Subcutaneous abdominal adipose tissue (tissue), 5 donors: ENCODE measurements around the gene ARID1A.

ENCODE experiments used
- H3K27ac ChIP-seq: one replicate; pipeline ENCODE4 v1.7.0; 2013; ENCODE audit warnings: low read depth, mild to moderate bottlenecking, inconsistent platforms, low read length, moderate library complexity
- H3K27me3 ChIP-seq, 5 donors: one replicate each; pipeline ENCODE4 v1.7.0; 2013; ENCODE audit warnings: low read length in 5 of 5, inconsistent platforms in 1 of 5; ENCODE audit not compliant: control insufficient read depth in 5 of 5, insufficient read depth in 4 of 5
- H3K36me3 ChIP-seq, 5 donors: one replicate each; pipeline ENCODE4 v1.7.0; 2013; ENCODE audit warnings: low read length in 5 of 5; ENCODE audit not compliant: control insufficient read depth in 5 of 5, insufficient read depth in 5 of 5
- H3K4me1 ChIP-seq, 5 donors: one replicate each; pipeline ENCODE4 v1.7.0; 2013; ENCODE audit warnings: low read length in 5 of 5, mild to moderate bottlenecking in 3 of 5, moderate library complexity in 1 of 5; ENCODE audit not compliant: control insufficient read depth in 5 of 5, insufficient read depth in 5 of 5
- H3K4me3 ChIP-seq, 5 donors: one replicate each; pipeline ENCODE4 v1.7.0; 2013; ENCODE audit warnings: low read length in 5 of 5, low read depth in 1 of 5
- H3K9ac ChIP-seq, 5 donors: one replicate each; pipeline ENCODE4 v1.7.0; 2013; ENCODE audit warnings: low read length in 5 of 5, mild to moderate bottlenecking in 4 of 5, moderate library complexity in 3 of 5
- H3K9me3 ChIP-seq, 5 donors: one replicate each; pipeline ENCODE4 v1.7.0; 2013; ENCODE audit warnings: low read length in 5 of 5; ENCODE audit not compliant: control insufficient read depth in 5 of 5
- donor health status: healthy.
- donor health status: healthy.
- donor health status: healthy.
- donor health status: healthy.
- donor health status: healthy.

Gene ARID1A

GRCh38 chr1:26772687-26773086 is 76.9 kb downstream of the ARID1A start:
- H3K4me1 ChIP-seq: peaks cover 8 to 31% (median 25%) of the 10 kb centered on the region in 5 donors
- peak overlapping the region; percentile 33 for H3K27ac ChIP-seq
- H3K4me3 ChIP-seq: no peak overlapping the region
- no peak overlapping the region for H3K9ac ChIP-seq
- peaks cover 28 to 91% (median 86%) of the 10 kb centered on the region in 5 donors for H3K36me3 ChIP-seq
- no peaks in the 10 kb centered on the region for H3K27me3 ChIP-seq
- no peaks in the 10 kb centered on the region for H3K9me3 ChIP-seq

- H3K4me3 ChIP-seq: no peak overlapping the region
- H3K9ac ChIP-seq: no peak overlapping the region
- no peaks in the 10 kb centered on the region for H3K27me3 ChIP-seq
- peaks cover 2 to 16% (median 13%) of the 10 kb centered on the region in 5 donors for H3K4me1 ChIP-seq
- no peaks in the 10 kb centered on the region for H3K9me3 ChIP-seq
- H3K36me3 ChIP-seq: peaks cover 23 to 93% (median 84%) of the 10 kb centered on the region in 5 donors
- no peak overlapping the region for H3K27ac ChIP-seq
Measured at GRCh38 chr1:26774462-26774861, 78.6 kb downstream of the ARID1A start.

- H3K4me1 ChIP-seq: peaks cover 2 to 16% (median 13%) of the 10 kb centered on the region in 5 donors
- H3K9ac ChIP-seq: no peak overlapping the region
- H3K36me3 ChIP-seq: peaks cover 22 to 98% (median 87%) of the 10 kb centered on the region in 5 donors
- H3K27ac ChIP-seq: no peak overlapping the region
- H3K4me3 ChIP-seq: no peak overlapping the region
- H3K9me3 ChIP-seq: no peaks in the 10 kb centered on the region
- H3K27me3 ChIP-seq: no peaks in the 10 kb centered on the region
Measured at GRCh38 chr1:26775666-26776065, 79.9 kb downstream of the ARID1A start.

DNA sequence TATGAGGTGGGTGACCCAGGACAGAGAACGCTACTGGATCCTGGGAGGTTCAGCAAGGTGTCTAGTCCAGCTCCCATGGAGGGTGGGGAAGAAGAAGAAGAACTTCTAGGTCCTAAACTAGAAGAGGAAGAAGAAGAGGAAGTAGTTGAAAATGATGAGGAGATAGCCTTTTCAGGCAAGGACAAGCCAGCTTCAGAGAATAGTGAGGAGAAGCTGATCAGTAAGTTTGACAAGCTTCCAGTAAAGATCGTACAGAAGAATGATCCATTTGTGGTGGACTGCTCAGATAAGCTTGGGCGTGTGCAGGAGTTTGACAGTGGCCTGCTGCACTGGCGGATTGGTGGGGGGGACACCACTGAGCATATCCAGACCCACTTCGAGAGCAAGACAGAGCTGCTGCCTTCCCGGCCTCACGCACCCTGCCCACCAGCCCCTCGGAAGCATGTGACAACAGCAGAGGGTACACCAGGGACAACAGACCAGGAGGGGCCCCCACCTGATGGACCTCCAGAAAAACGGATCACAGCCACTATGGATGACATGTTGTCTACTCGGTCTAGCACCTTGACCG is 83.4 kb downstream of the ARID1A start:
- H3K4me1 ChIP-seq: peaks cover 8 to 21% (median 16%) of the 10 kb centered on the region in 5 donors
- no peak overlapping the region for H3K9ac ChIP-seq
- no peaks in the 10 kb centered on the region for H3K9me3 ChIP-seq
- H3K27me3 ChIP-seq: no peaks in the 10 kb centered on the region
- H3K36me3 ChIP-seq: peaks cover 16 to 75% (median 58%) of the 10 kb centered on the region in 5 donors
- H3K4me3 ChIP-seq: no peak overlapping the region
- H3K27ac ChIP-seq: no peak overlapping the region

DNA sequence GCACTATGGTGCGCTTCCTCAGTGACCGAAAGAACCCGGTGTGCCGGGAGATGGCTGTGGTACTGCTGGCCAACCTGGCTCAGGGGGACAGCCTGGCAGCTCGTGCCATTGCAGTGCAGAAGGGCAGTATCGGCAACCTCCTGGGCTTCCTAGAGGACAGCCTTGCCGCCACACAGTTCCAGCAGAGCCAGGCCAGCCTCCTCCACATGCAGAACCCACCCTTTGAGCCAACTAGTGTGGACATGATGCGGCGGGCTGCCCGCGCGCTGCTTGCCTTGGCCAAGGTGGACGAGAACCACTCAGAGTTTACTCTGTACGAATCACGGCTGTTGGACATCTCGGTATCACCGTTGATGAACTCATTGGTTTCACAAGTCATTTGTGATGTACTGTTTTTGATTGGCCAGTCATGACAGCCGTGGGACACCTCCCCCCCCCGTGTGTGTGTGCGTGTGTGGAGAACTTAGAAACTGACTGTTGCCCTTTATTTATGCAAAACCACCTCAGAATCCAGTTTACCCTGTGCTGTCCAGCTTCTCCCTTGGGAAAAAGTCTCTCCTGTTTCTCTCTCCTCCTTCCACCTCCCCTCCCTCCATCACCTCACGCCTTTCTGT is 84.6 kb downstream of the ARID1A start:
- Histone ChIP-seq H3K27ac (no peak overlapping the region), H3K9ac (no peak overlapping the region), H3K27me3 (no peaks in the 10 kb centered on the region), H3K9me3 (no peaks in the 10 kb centered on the region), H3K36me3 (peaks cover 14 to 62% (median 45%) of the 10 kb centered on the region in 5 donors), H3K4me3 (no peak overlapping the region), H3K4me1 (peaks cover 15 to 34% (median 28%) of the 10 kb centered on the region in 5 donors)

- Histone ChIP-seq H3K4me1 (peaks cover 18 to 42% (median 37%) of the 10 kb centered on the region in 5 donors), H3K9me3 (no peaks in the 10 kb centered on the region), H3K27ac (no peak overlapping the region), H3K9ac (no peak overlapping the region), H3K27me3 (no peaks in the 10 kb centered on the region), H3K4me3 (no peak overlapping the region), H3K36me3 (peaks cover 9 to 55% (median 42%) of the 10 kb centered on the region in 5 donors)
Measured at GRCh38 chr1:26781206-26781825, 85.5 kb downstream of the ARID1A start.

DNA sequence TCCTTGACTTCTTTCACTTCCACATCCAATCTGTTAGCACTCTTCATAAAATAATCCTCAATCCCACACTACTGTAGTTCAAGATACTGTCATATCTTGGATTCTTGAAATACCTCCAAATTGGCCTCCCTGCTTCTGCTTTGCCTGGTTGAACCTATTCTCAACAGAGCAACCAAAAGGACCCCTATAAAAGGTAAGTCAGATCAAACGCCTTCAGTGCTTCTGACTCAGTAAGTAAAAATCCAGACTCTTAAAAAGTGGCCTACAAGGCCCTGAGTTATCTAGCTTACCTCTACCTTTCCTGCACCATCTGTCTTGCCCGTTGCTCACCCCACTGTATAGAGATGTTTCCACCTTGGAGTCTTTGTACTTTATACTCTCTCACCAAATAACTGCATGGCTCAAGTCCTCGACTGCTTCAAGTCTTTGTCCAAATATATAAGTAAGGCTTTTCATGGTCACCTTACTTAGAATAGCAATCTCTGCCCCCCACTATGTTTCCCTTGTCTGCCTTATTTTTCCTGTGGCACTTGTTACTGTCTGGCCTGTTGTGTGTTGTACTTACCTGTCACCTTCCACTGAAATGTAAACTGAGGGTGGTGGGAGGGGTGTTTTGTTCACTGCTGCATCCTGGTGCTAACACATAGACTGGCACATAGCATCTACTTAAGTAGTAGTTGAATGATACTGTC is 86.9 kb downstream of the ARID1A start:
- H3K36me3 ChIP-seq: peaks cover 5 to 42% (median 34%) of the 10 kb centered on the region in 5 donors

GRCh38 chr1:26783646-26784022 is 87.8 kb downstream of the ARID1A start:
- Histone ChIP-seq H3K4me1 (peaks cover 23 to 62% (median 54%) of the 10 kb centered on the region in 5 donors), H3K9ac (peak overlapping the region in 3 of 5 donors; percentile 11 to 66 (median 29)), H3K4me3 (no peak overlapping the region), H3K36me3 (peaks cover 3 to 32% (median 27%) of the 10 kb centered on the region in 5 donors), H3K9me3 (no peaks in the 10 kb centered on the region), H3K27me3 (no peaks in the 10 kb centered on the region), H3K27ac (peak overlapping the region; percentile 100)

More for the DNA sequence above, 86.9 kb downstream of the ARID1A start:
- H3K4me3 ChIP-seq: no peak overlapping the region
- H3K9ac ChIP-seq: peak overlapping the region in 1 of 5 donors; percentile 21
- H3K9me3 ChIP-seq: no peaks in the 10 kb centered on the region
- H3K4me1 ChIP-seq: peaks cover 23 to 55% (median 48%) of the 10 kb centered on the region in 5 donors
- H3K27ac ChIP-seq: peak overlapping the region; percentile 100
- no peaks in the 10 kb centered on the region for H3K27me3 ChIP-seq

- H3K27ac ChIP-seq: peak overlapping the region; percentile 100
- H3K27me3 ChIP-seq: no peaks in the 10 kb centered on the region
- H3K4me3 ChIP-seq: peak overlapping the region in 1 of 5 donors; percentile 9
- peak overlapping the region in 4 of 5 donors; percentile 15 to 66 (median 52) for H3K9ac ChIP-seq
- H3K36me3 ChIP-seq: peaks cover 0 to 26% (median 21%) of the 10 kb centered on the region in 5 donors
- no peaks in the 10 kb centered on the region for H3K9me3 ChIP-seq
- H3K4me1 ChIP-seq: peaks cover 23 to 68% (median 58%) of the 10 kb centered on the region in 5 donors
Measured at GRCh38 chr1:26784023-26784871, 88.4 kb downstream of the ARID1A start.
